Measurements from ENCODE around the gene MYL6B. TPM values are rescaled to one million over a fixed set of nuclear protein-coding genes. Genes with fewer than 3 reads are reported as not detected.

Gene MYL6B
- polyA plus RNA-seq, 1 experiment, result 75.4 TPM

- H3K4me3 ChIP-seq (ENCODE audit: low read depth, low read length), result peak overlapping the region; percentile 64
- POLR2A ChIA-PET, result interaction anchor here (0.7 to 1.2 kb wide), 2 partner anchors 30 to 159 kb away, joined by 4 to 8 read pairs; no protein-coding TSS in a partner anchor
- no peaks in the 10 kb centered on the region for H3K27me3 ChIP-seq (ENCODE audit: control insufficient read depth, insufficient read depth, low read length)
- peaks cover 25% of the 10 kb centered on the region for H3K36me3 ChIP-seq (ENCODE audit: control insufficient read depth, insufficient read depth, low read length)
- DNase-seq (ENCODE audit: low read depth), result peak; percentile 40
- peak; percentile 81 for TF ChIP-seq CTCF (IDR thresholded peaks at IDR 0.05; ENCODE audit: insufficient read depth, low read depth, low read length)
- CTCF ChIA-PET, result interaction anchor here (0.5 to 8.7 kb wide), 6 partner anchors 30 to 110 kb away, joined by 3 to 56 read pairs (median 7); partner anchors contain the start of genes ESYT1, SMARCC2 and ZC3H10
These were observed 5.0 kb downstream of the MYL6B start for GRCh38 chr12:56157201-56158028.

GRCh38 chr12:56158029-56158925, 5.9 kb downstream of the MYL6B start, which contains the start of gene MYL6:
Gene MYL6 (plus strand): TSS chr12:56158359. CDS start chr12:56158402, 43 bp downstream.
- no peaks in the 10 kb centered on the region for H3K27me3 ChIP-seq (ENCODE audit: control insufficient read depth, insufficient read depth, low read length)
- CTCF ChIA-PET, result interaction anchor here (0.5 to 8.7 kb wide), 5 partner anchors 30 to 111 kb away, joined by 4 to 56 read pairs (median 12); partner anchors contain the start of genes ESYT1, SMARCC2 and ZC3H10
- POLR2A ChIA-PET, result interaction anchor here (0.5 to 1.3 kb wide), 7 partner anchors 20 to 158 kb away, joined by 3 to 14 read pairs (median 4); partner anchors contain the start of genes SMARCC2 and ZC3H10
- peak within 1 kb of the TSS; percentile 64 for H3K4me3 ChIP-seq (ENCODE audit: low read depth, low read length)
- peak; percentile 85 for DNase-seq (ENCODE audit: low read depth)
- H3K36me3 ChIP-seq (ENCODE audit: control insufficient read depth, insufficient read depth, low read length), result peaks cover 26% of the 10 kb centered on the region
- TF ChIP-seq CTCF (IDR thresholded peaks at IDR 0.05; ENCODE audit: insufficient read depth, low read depth, low read length), result no peak

- peaks cover 28% of the 10 kb centered on the region for H3K36me3 ChIP-seq (ENCODE audit: control insufficient read depth, insufficient read depth, low read length)
- POLR2A ChIA-PET, result interaction anchor here (0.8 to 1.3 kb wide), 4 partner anchors 19 to 157 kb away, joined by 3 to 8 read pairs (median 4); partner anchors contain the start of genes SMARCC2 and ZC3H10
These were observed 6.6 kb downstream of the MYL6B start for GRCh38 chr12:56158926-56159461.

More at GRCh38 chr12:56158926-56159461, 6.6 kb downstream of the MYL6B start:
- TF ChIP-seq CTCF (IDR thresholded peaks at IDR 0.05; ENCODE audit: insufficient read depth, low read depth, low read length), result no peak
- peak overlapping the region; percentile 64 for H3K4me3 ChIP-seq (ENCODE audit: low read depth, low read length)
- H3K27me3 ChIP-seq (ENCODE audit: control insufficient read depth, insufficient read depth, low read length), result no peaks in the 10 kb centered on the region
- CTCF ChIA-PET, result interaction anchor here (2.2 to 8.7 kb wide), 4 partner anchors 29 to 40 kb away, joined by 8 to 56 read pairs (median 32); partner anchors contain the start of genes ESYT1, SMARCC2 and ZC3H10
- DNase-seq (ENCODE audit: low read depth), result peak; percentile 14

All from BJ (cell line).